ENCODE results near the gene MSI2.

DNA sequence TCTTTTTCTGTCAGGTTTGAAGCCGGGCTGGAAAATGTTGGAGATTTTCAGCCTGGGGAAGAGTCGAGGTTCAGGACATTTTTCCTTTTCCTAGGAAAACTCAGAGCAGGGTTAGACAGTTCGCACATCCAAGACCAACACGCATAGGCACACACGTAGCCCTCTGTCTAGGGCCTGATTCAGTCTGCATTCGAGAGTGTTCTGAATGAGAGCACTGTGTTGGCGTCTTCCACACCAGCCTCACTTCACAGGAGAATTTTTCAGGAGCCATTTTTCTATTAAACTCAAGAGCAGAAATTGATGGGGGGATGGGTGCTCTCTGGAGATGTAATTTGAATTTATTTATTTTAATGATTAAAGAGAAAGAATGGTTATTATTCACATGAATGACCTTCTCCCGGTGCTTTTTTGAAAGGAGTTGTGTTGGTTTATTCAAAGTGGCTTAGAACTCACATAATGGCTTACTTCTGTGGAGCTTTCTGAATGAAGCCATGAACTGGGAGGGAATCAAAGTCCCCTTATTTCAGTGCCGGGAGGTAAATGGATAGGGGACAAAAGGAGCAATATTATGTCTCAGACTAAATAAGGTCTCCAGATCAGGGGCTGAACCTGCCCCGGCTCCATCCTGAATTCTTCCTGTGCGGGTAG lies 294.5 kb downstream of the MSI2 start:
- TF ChIP-seq, protein P1, sequence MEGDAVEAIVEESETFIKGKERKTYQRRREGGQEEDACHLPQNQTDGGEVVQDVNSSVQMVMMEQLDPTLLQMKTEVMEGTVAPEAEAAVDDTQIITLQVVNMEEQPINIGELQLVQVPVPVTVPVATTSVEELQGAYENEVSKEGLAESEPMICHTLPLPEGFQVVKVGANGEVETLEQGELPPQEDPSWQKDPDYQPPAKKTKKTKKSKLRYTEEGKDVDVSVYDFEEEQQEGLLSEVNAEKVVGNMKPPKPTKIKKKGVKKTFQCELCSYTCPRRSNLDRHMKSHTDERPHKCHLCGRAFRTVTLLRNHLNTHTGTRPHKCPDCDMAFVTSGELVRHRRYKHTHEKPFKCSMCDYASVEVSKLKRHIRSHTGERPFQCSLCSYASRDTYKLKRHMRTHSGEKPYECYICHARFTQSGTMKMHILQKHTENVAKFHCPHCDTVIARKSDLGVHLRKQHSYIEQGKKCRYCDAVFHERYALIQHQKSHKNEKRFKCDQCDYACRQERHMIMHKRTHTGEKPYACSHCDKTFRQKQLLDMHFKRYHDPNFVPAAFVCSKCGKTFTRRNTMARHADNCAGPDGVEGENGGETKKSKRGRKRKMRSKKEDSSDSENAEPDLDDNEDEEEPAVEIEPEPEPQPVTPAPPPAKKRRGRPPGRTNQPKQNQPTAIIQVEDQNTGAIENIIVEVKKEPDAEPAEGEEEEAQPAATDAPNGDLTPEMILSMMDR (conservative IDR thresholded peaks at IDR 0.05; ENCODE audit: low read length): no peak
- no peak for TF ChIP-seq EZH2phosphoT487 (IDR thresholded peaks at IDR 0.05; ENCODE audit: borderline replicate concordance, low read depth, low read length)
